ENCODE measurements around the gene NMRAL1. TPM values are rescaled to one million over a fixed set of nuclear protein-coding genes. Genes with fewer than 3 reads are reported as not detected.

The NMRAL1 gene
- total RNA-seq, 1 experiment from 2014 or later = 71.1 TPM

DNA sequence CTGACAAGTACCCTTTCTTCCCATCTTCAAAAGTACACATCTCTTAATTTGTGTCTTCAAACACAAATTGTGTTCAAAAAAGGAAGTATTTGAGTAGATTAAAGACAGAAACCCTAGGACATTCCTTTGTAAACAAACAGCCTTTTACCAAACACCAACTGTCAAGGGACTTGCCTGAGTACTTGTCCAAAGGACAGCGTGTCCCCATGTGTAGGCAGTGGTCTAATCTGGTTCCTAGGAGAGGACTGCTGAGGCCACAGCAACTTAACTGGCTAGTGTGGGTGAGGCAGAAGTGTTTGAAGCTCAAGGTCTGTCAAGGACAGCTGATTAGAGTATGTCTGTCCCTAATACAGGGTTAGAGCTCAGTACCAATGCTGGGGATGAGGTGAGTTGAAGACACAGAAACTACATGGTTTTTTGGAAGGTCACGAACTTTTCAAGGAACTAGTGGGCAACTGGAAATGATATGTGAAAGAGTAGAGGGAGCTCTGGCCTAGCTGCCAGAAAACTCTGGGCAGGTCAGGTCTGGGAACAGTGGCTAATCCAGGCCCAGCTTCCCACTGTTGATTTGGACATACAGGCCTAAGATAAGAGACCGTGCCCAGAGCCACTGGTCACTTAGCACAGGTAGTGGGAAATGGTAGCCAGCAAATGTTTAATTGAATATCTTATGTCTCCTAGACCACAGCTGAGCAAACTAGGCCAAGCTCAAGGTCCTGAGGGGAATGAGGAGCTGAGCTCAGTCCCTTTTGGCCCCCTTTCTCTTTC, 11.9 kb upstream of the NMRAL1 start:
- Histone ChIP-seq H3K36me3 (ENCODE audit: control insufficient read depth, insufficient read depth, low read length) (no peaks in the 10 kb centered on the region; the same call in 1 of the 2 replicates), H3K9me3 (no peaks in the 10 kb centered on the region), H3K27me3 (replicated peaks; ENCODE audit: control insufficient read depth, insufficient read depth, low read length) (no peaks in the 10 kb centered on the region), H3K4me3 (ENCODE audit: low read depth, low read length) (no peak overlapping the region), H3K4me1 (peaks cover 14% of the 10 kb centered on the region)
- no TSS peak for BruUV-seq (replicated peaks)
- intact Hi-C loops (cut with micrococcal nuclease; ENCODE audit: unreplicated experiment) = no loop called here
- Mint-ChIP-seq H3K27ac (ENCODE audit: unreplicated experiment) (no peak overlapping the region), H3K4me1 (ENCODE audit: low read depth, unreplicated experiment) (peaks cover 6% of the 10 kb centered on the region), H3K4me3 (ENCODE audit: unreplicated experiment) (no peak overlapping the region), H3K9me3 (ENCODE audit: unreplicated experiment) (no peaks in the 10 kb centered on the region), H3K36me3 (ENCODE audit: insufficient read depth, unreplicated experiment) (peaks cover 27% of the 10 kb centered on the region), H3K27me3 (ENCODE audit: insufficient read depth, unreplicated experiment) (no peaks in the 10 kb centered on the region)
- ChIA-PET POLR2A (no interaction called here), CTCF (interaction anchor here (1.0 kb wide), 1 partner anchor 9 kb away, joined by 5 read pairs; no protein-coding TSS in a partner anchor)
- no peak for DNase-seq
- TF ChIP-seq, protein P1, sequence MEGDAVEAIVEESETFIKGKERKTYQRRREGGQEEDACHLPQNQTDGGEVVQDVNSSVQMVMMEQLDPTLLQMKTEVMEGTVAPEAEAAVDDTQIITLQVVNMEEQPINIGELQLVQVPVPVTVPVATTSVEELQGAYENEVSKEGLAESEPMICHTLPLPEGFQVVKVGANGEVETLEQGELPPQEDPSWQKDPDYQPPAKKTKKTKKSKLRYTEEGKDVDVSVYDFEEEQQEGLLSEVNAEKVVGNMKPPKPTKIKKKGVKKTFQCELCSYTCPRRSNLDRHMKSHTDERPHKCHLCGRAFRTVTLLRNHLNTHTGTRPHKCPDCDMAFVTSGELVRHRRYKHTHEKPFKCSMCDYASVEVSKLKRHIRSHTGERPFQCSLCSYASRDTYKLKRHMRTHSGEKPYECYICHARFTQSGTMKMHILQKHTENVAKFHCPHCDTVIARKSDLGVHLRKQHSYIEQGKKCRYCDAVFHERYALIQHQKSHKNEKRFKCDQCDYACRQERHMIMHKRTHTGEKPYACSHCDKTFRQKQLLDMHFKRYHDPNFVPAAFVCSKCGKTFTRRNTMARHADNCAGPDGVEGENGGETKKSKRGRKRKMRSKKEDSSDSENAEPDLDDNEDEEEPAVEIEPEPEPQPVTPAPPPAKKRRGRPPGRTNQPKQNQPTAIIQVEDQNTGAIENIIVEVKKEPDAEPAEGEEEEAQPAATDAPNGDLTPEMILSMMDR (IDR thresholded peaks at IDR 0.05; ENCODE audit: insufficient read depth in 1 of 2, low read depth in 1 of 2, low read length in 1 of 2, severe bottlenecking in 1 of 2, unreplicated experiment in 1 of 2) = no peak

DNA sequence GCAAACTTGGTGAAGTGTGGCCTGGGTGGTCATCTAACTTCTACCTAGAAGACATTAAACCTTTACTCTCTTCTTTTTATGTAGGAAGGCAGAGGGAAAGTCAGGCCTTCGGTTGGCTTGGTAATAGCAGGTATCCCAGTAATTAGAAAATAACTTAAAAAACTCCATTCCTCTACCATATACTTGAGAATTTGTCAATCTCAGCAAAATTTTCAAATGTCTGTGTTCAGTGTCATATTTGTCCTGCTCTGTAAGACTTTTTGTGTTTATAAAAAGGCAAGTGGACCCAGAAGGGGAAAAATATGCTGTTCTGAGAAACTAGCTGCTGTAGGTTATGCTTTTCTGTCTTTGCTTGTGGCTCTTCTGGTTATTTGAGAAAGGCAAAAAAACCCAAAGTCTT, 7.5 kb upstream of the NMRAL1 start:
- Histone ChIP-seq H3K4me1 (peaks cover 5% of the 10 kb centered on the region; the same call in 1 of the 2 replicates), H3K4me3 (ENCODE audit: low read depth, low read length) (no peak overlapping the region), H3K27me3 (replicated peaks; ENCODE audit: control insufficient read depth, insufficient read depth, low read length) (no peaks in the 10 kb centered on the region), H3K9me3 (no peaks in the 10 kb centered on the region), H3K36me3 (ENCODE audit: control insufficient read depth, insufficient read depth, low read length) (no peaks in the 10 kb centered on the region; the same call in 1 of the 2 replicates)
- Mint-ChIP-seq H3K4me1 (ENCODE audit: low read depth, unreplicated experiment) (peaks cover 6% of the 10 kb centered on the region), H3K27me3 (ENCODE audit: insufficient read depth, unreplicated experiment) (no peaks in the 10 kb centered on the region), H3K27ac (ENCODE audit: unreplicated experiment) (no peak overlapping the region), H3K4me3 (ENCODE audit: unreplicated experiment) (no peak overlapping the region), H3K9me3 (ENCODE audit: unreplicated experiment) (no peaks in the 10 kb centered on the region), H3K36me3 (ENCODE audit: insufficient read depth, unreplicated experiment) (peaks cover 36% of the 10 kb centered on the region)
- no TSS peak for BruUV-seq (replicated peaks)
- intact Hi-C loops (cut with micrococcal nuclease; ENCODE audit: unreplicated experiment) = no loop called here
- CTCF ChIA-PET = no interaction called here
- TF ChIP-seq, protein P1 (IDR thresholded peaks at IDR 0.05; ENCODE audit: insufficient read depth in 1 of 2, low read depth in 1 of 2, low read length in 1 of 2, severe bottlenecking in 1 of 2, unreplicated experiment in 1 of 2) = no peak
- POLR2A ChIA-PET = no interaction called here
- DNase-seq = no peak

DNA sequence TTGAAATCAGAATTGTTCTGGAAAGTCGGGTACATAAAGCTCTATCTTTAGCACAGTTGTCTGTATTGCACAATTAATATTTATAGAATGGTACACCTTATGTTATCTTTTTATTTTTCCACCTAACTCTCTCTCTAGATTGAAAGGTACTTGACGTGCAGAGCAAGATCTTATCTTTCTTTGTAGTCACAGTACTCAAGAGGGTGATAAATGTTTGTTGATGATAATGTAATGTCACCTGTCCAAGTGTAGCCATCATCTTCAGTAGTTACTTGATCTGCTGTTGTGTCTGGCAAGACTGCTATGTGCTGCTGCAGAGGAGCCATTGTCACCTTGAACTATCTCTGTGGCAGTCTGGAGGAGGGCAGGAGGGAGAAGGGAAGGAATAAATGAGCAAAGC, 7.1 kb upstream of the NMRAL1 start:
- Histone ChIP-seq H3K9me3 (no peaks in the 10 kb centered on the region), H3K36me3 (ENCODE audit: control insufficient read depth, insufficient read depth, low read length) (no peaks in the 10 kb centered on the region; the same call in 1 of the 2 replicates), H3K27me3 (replicated peaks; ENCODE audit: control insufficient read depth, insufficient read depth, low read length) (no peaks in the 10 kb centered on the region), H3K4me1 (peaks cover 5% of the 10 kb centered on the region; the same call in 1 of the 2 replicates), H3K4me3 (ENCODE audit: low read depth, low read length) (no peak overlapping the region)
- no peak for DNase-seq
- Mint-ChIP-seq H3K27ac (ENCODE audit: unreplicated experiment) (no peak overlapping the region), H3K9me3 (ENCODE audit: unreplicated experiment) (no peaks in the 10 kb centered on the region), H3K36me3 (ENCODE audit: insufficient read depth, unreplicated experiment) (peaks cover 35% of the 10 kb centered on the region), H3K4me3 (ENCODE audit: unreplicated experiment) (no peak overlapping the region), H3K27me3 (ENCODE audit: insufficient read depth, unreplicated experiment) (no peaks in the 10 kb centered on the region), H3K4me1 (ENCODE audit: low read depth, unreplicated experiment) (peaks cover 6% of the 10 kb centered on the region)
- POLR2A ChIA-PET = no interaction called here
- CTCF ChIA-PET = no interaction called here
- TF ChIP-seq, protein P1 (IDR thresholded peaks at IDR 0.05; ENCODE audit: insufficient read depth in 1 of 2, low read depth in 1 of 2, low read length in 1 of 2, severe bottlenecking in 1 of 2, unreplicated experiment in 1 of 2) = no peak
- intact Hi-C loops (cut with micrococcal nuclease; ENCODE audit: unreplicated experiment) = no loop called here
- no TSS peak for BruUV-seq (replicated peaks)
